CD8-positive, alpha-beta memory T cell (primary cell): ENCODE data around the gene FAM32A. TPM values are rescaled to one million over a fixed set of nuclear protein-coding genes. Genes with fewer than 3 reads are reported as not detected.

Experiments used
- CTCF ChIA-PET: fragments of 350-600 bp; sonication (Branson Sonifier 250); formaldehyde crosslinking; loops from one replicate; lab custom pipeline; 2021; ENCODE audit warnings: antibody characterized with exemption; lab: Charles Lee
- POLR2A ChIA-PET: fragments of 350-600 bp; sonication (Branson Sonifier 250); formaldehyde crosslinking; loops from one replicate; lab custom pipeline; 2021; ENCODE audit warnings: antibody characterized with exemption; lab: Charles Lee
- DNase-seq, 5 donors: peaks; one replicate each; pipeline versions ENCODE4 v3.0.0 to v3.0.0-alpha.2; 2020 to 2022; ENCODE audit warnings: mixed read lengths in 1 of 5
- H3K27ac ChIP-seq: one replicate; pipeline ENCODE4 v1.7.0; 2013; ENCODE audit warnings: low read depth, mild to moderate bottlenecking, low read length, moderate library complexity
- H3K27me3 ChIP-seq: 2 replicates; pipeline ENCODE4 v1.7.0; 2013; ENCODE audit warnings: low read length, mild to moderate bottlenecking; ENCODE audit not compliant: insufficient read depth, poor library complexity, severe bottlenecking
- H3K36me3 ChIP-seq: 2 replicates; pipeline ENCODE4 v1.7.0; 2013; ENCODE audit warnings: mild to moderate bottlenecking, low read length, moderate library complexity; ENCODE audit not compliant: insufficient read depth
- H3K4me1 ChIP-seq: 2 replicates; pipeline ENCODE4 v1.7.0; 2013; ENCODE audit warnings: mild to moderate bottlenecking, low read length, moderate library complexity; ENCODE audit not compliant: insufficient read depth
- H3K4me3 ChIP-seq: 2 replicates; pipeline ENCODE4 v1.7.0; 2013; ENCODE audit warnings: mild to moderate bottlenecking, low read length
- H3K9me3 ChIP-seq: 2 replicates; pipeline ENCODE4 v1.7.0; 2013; ENCODE audit warnings: mild to moderate bottlenecking, low read length
- H3K27ac Mint-ChIP-seq, 8 donors: one replicate each; pipeline ENCODE4 v1.8.0; 2020 to 2021; ENCODE audit warnings: mixed read lengths in 8 of 8, mild to moderate bottlenecking in 6 of 8, inconsistent platforms in 3 of 8, moderate library complexity in 3 of 8
- H3K27me3 Mint-ChIP-seq, 2 donors: one replicate each; pipeline ENCODE4 v1.8.0; 2020 to 2021; ENCODE audit warnings: mixed read lengths in 2 of 2, mild to moderate bottlenecking in 1 of 2, moderate library complexity in 1 of 2
- H3K36me3 Mint-ChIP-seq, 3 donors: one replicate each; pipeline ENCODE4 v1.8.0; 2020 to 2021; ENCODE audit warnings: mixed read lengths in 3 of 3, inconsistent platforms in 1 of 3, mild to moderate bottlenecking in 1 of 3
- H3K4me1 Mint-ChIP-seq, 3 donors: one replicate each; pipeline ENCODE4 v1.8.0; 2020 to 2021; ENCODE audit warnings: mixed read lengths in 3 of 3, inconsistent platforms in 1 of 3, mild to moderate bottlenecking in 1 of 3
- H3K4me3 Mint-ChIP-seq, 7 donors: one replicate each; pipeline ENCODE4 v1.8.0; 2020 to 2021; ENCODE audit warnings: mixed read lengths in 7 of 7, mild to moderate bottlenecking in 6 of 7, moderate library complexity in 4 of 7, inconsistent platforms in 2 of 7
- H3K9me3 Mint-ChIP-seq, 5 donors: one replicate each; pipeline ENCODE4 v1.8.0; 2020 to 2022; ENCODE audit warnings: mixed read lengths in 5 of 5, mild to moderate bottlenecking in 3 of 5, moderate library complexity in 2 of 5, inconsistent platforms in 1 of 5
- polyA plus RNA-seq: library from polyadenylated mRNA; unstranded; fragments of 300-500 nt; fragmentation: Illumina TruSeq; gene quantifications from one replicate; pipeline ENCODE4 v1.2.3, GENCODE V29; 2021
- total RNA-seq, 2 experiments: library from RNA; stranded (reverse); gene quantifications; one replicate each; pipeline ENCODE4 v1.2.3, GENCODE V29; 2021

The FAM32A gene
- total and polyA plus RNA-seq, 3 experiments from 2014 or later: 62.4 to 127 (median 68.3) TPM

- no peak overlapping the region for H3K27ac ChIP-seq
- H3K4me1 ChIP-seq: peaks cover 9% of the 10 kb centered on the region
- H3K27me3 ChIP-seq: no peaks in the 10 kb centered on the region
- Mint-ChIP-seq H3K4me1 (peaks cover 10 to 14% (median 14%) of the 10 kb centered on the region in 3 donors), H3K4me3 (no peak overlapping the region), H3K9me3 (peaks cover 14 to 32% (median 29%) of the 10 kb centered on the region in 5 donors), H3K27me3 (no peaks in the 10 kb centered on the region), H3K36me3 (peaks cover 23 to 91% (median 48%) of the 10 kb centered on the region in 3 donors), H3K27ac (no peak overlapping the region)
- H3K4me3 ChIP-seq: no peak overlapping the region
- H3K9me3 ChIP-seq: peaks cover 18% of the 10 kb centered on the region
- POLR2A ChIA-PET: no interaction called here
- peaks cover 32% of the 10 kb centered on the region for H3K36me3 ChIP-seq
- CTCF ChIA-PET: interaction anchor here (1.1 to 1.4 kb wide), 2 partner anchors 25 to 160 kb away, joined by 3 read pairs; no protein-coding TSS in a partner anchor
- DNase-seq: no peak
Measured at GRCh38 chr19:16222806-16223205, 37.6 kb downstream of the FAM32A start.

GRCh38 chr19:16223746-16224145 lies 38.5 kb downstream of the FAM32A start:
- DNase-seq: peak in 1 of 5 donors; percentile 42
- peaks cover 32% of the 10 kb centered on the region for H3K36me3 ChIP-seq
- H3K27ac ChIP-seq: no peak overlapping the region
- Mint-ChIP-seq H3K27me3 (no peaks in the 10 kb centered on the region), H3K4me1 (peaks cover 4 to 6% (median 4%) of the 10 kb centered on the region in 3 donors), H3K27ac (no peak overlapping the region), H3K9me3 (peaks cover 14 to 30% (median 29%) of the 10 kb centered on the region in 5 donors), H3K36me3 (peaks cover 20 to 91% (median 43%) of the 10 kb centered on the region in 3 donors), H3K4me3 (no peak overlapping the region)
- ChIA-PET CTCF (no interaction called here), POLR2A (no interaction called here)
- H3K4me3 ChIP-seq: no peak overlapping the region
- no peaks in the 10 kb centered on the region for H3K27me3 ChIP-seq
- H3K9me3 ChIP-seq: peaks cover 18% of the 10 kb centered on the region
- no peaks in the 10 kb centered on the region for H3K4me1 ChIP-seq

- peaks cover 16 to 92% (median 37%) of the 10 kb centered on the region in 3 donors for H3K36me3 Mint-ChIP-seq
- peaks cover 0 to 2% (median 0%) of the 10 kb centered on the region in 3 donors for H3K4me1 Mint-ChIP-seq
- H3K4me3 Mint-ChIP-seq: no peak overlapping the region
- peaks cover 14 to 27% (median 22%) of the 10 kb centered on the region in 5 donors for H3K9me3 Mint-ChIP-seq
- ChIA-PET POLR2A (no interaction called here), CTCF (no interaction called here)
- no peak overlapping the region for H3K4me3 ChIP-seq
- DNase-seq: no peak
- H3K27me3 Mint-ChIP-seq: no peaks in the 10 kb centered on the region
- peak overlapping the region in 2 of 8 donors; percentile 19 to 54 for H3K27ac Mint-ChIP-seq
- H3K36me3 ChIP-seq: peaks cover 34% of the 10 kb centered on the region
- no peak overlapping the region for H3K27ac ChIP-seq
- no peaks in the 10 kb centered on the region for H3K27me3 ChIP-seq
- H3K4me1 ChIP-seq: no peaks in the 10 kb centered on the region
- H3K9me3 ChIP-seq: peaks cover 18% of the 10 kb centered on the region
Measured at GRCh38 chr19:16224293-16225045, 39.3 kb downstream of the FAM32A start.

- peaks cover 32% of the 10 kb centered on the region for H3K36me3 ChIP-seq
Measured at GRCh38 chr19:16225279-16226183, 40.3 kb downstream of the FAM32A start.

GRCh38 chr19:16226184-16226591 lies 41.0 kb downstream of the FAM32A start:
- Mint-ChIP-seq H3K36me3 (peaks cover 16 to 87% (median 19%) of the 10 kb centered on the region in 3 donors), H3K9me3 (peaks cover 3 to 14% (median 7%) of the 10 kb centered on the region in 5 donors)
- CTCF ChIA-PET: interaction anchor here (1.6 kb wide), 1 partner anchor 10 kb away, joined by 3 read pairs; no protein-coding TSS in a partner anchor

More at GRCh38 chr19:16225279-16226183, 40.3 kb downstream of the FAM32A start:
- peaks cover 17 to 90% (median 26%) of the 10 kb centered on the region in 3 donors for H3K36me3 Mint-ChIP-seq
- ChIA-PET POLR2A (no interaction called here), CTCF (no interaction called here)
- no peak for DNase-seq
- peaks cover 10 to 20% (median 14%) of the 10 kb centered on the region in 5 donors for H3K9me3 Mint-ChIP-seq
- H3K27ac Mint-ChIP-seq: peak overlapping the region in 1 of 8 donors; percentile 90
- Histone ChIP-seq H3K27me3 (no peaks in the 10 kb centered on the region), H3K4me1 (no peaks in the 10 kb centered on the region), H3K4me3 (no peak overlapping the region), H3K9me3 (peaks cover 10% of the 10 kb centered on the region), H3K27ac (no peak overlapping the region)
- no peaks in the 10 kb centered on the region for H3K27me3 Mint-ChIP-seq
- H3K4me3 Mint-ChIP-seq: no peak overlapping the region
- H3K4me1 Mint-ChIP-seq: peaks cover 0 to 2% (median 0%) of the 10 kb centered on the region in 3 donors

GRCh38 chr19:16226878-16227836 lies 41.9 kb downstream of the FAM32A start:
- DNase-seq: no peak
- H3K27ac ChIP-seq: no peak overlapping the region
- no peak overlapping the region for H3K4me3 ChIP-seq
- H3K27me3 Mint-ChIP-seq: no peaks in the 10 kb centered on the region
- no peak overlapping the region for H3K27ac Mint-ChIP-seq
- CTCF ChIA-PET: interaction anchor here (0.8 to 1.6 kb wide), 2 partner anchors 9 to 21 kb away, joined by 3 read pairs; no protein-coding TSS in a partner anchor
- peaks cover 11 to 89% (median 13%) of the 10 kb centered on the region in 3 donors for H3K36me3 Mint-ChIP-seq
- H3K9me3 ChIP-seq: no peaks in the 10 kb centered on the region
- H3K36me3 ChIP-seq: peaks cover 35% of the 10 kb centered on the region
- H3K9me3 Mint-ChIP-seq: peaks cover 0 to 6% (median 5%) of the 10 kb centered on the region in 5 donors
- no peaks in the 10 kb centered on the region for H3K27me3 ChIP-seq
- H3K4me1 ChIP-seq: no peaks in the 10 kb centered on the region
- POLR2A ChIA-PET: no interaction called here
- H3K4me3 Mint-ChIP-seq: no peak overlapping the region
- no peaks in the 10 kb centered on the region for H3K4me1 Mint-ChIP-seq

More at GRCh38 chr19:16226184-16226591, 41.0 kb downstream of the FAM32A start:
- Histone ChIP-seq H3K4me1 (no peaks in the 10 kb centered on the region), H3K27me3 (no peaks in the 10 kb centered on the region), H3K27ac (no peak overlapping the region), H3K9me3 (peaks cover 3% of the 10 kb centered on the region), H3K4me3 (no peak overlapping the region), H3K36me3 (peaks cover 32% of the 10 kb centered on the region)
- POLR2A ChIA-PET: no interaction called here
- DNase-seq: no peak
- H3K4me1 Mint-ChIP-seq: no peaks in the 10 kb centered on the region
- H3K4me3 Mint-ChIP-seq: no peak overlapping the region
- no peaks in the 10 kb centered on the region for H3K27me3 Mint-ChIP-seq
- peak overlapping the region in 1 of 8 donors; percentile 90 for H3K27ac Mint-ChIP-seq
